LNCAP (cell line): ENCODE results near the gene MXI1.

Experiments
- CTCF ChIP-seq: fragments of 450-650 bp; IDR thresholded peaks from 2 replicates; pipeline ENCODE4 v1.5.1; 2017; ENCODE audit warnings: mild to moderate bottlenecking

Gene MXI1

GRCh38 chr10:110324805-110325280 is 117.4 kb downstream of the MXI1 start:
- TF ChIP-seq CTCF, result no peak

- TF ChIP-seq CTCF, result no peak
Observed at GRCh38 chr10:110326351-110327032, 119.1 kb downstream of the MXI1 start.

- no peak for TF ChIP-seq CTCF
Observed at GRCh38 chr10:110327262-110327914, 120.0 kb downstream of the MXI1 start.

- no peak for TF ChIP-seq CTCF
Observed at GRCh38 chr10:110330675-110331074, 123.3 kb downstream of the MXI1 start.

GRCh38 chr10:110334061-110334656 is 126.8 kb downstream of the MXI1 start:
- no peak for TF ChIP-seq CTCF

GRCh38 chr10:110335314-110336064 is 128.1 kb downstream of the MXI1 start:
- no peak for TF ChIP-seq CTCF

- no peak for TF ChIP-seq CTCF
Observed at GRCh38 chr10:110336111-110336721, 128.8 kb downstream of the MXI1 start.
